HG03442 (cell line): ENCODE measurements around the gene SARM1.
"Not testable (repeated sequence)": the region's sequence is repeated elsewhere in the genome, so short reads cannot be mapped to it uniquely, and the experiment has no call there.

Experiments used
- ATAC-seq: cut with Tn5 transposase; IDR thresholded peaks from one replicate; pipeline ENCODE4 v1.9.1; 2021; ENCODE audit warnings: mild to moderate bottlenecking, moderate library complexity; ENCODE audit not compliant: unreplicated experiment

The SARM1 gene

GRCh38 chr17:28371245-28372202 lies at the start of gene SARM1:
TSS of gene SARM1 (plus strand) at chr17:28371694. CDS start at chr17:28372033, 339 bp downstream.
- peak; percentile 74 for ATAC-seq

- ATAC-seq: no peak
Measured at GRCh38 chr17:28324267-28324745, 47.2 kb upstream of the SARM1 start.

GRCh38 chr17:28324781-28325180 lies 46.7 kb upstream of the SARM1 start:
- ATAC-seq: no peak

- no peak for ATAC-seq
Measured at GRCh38 chr17:28325211-28325610, 46.3 kb upstream of the SARM1 start.

- no peak for ATAC-seq
Measured at GRCh38 chr17:28326114-28326513, 45.4 kb upstream of the SARM1 start.

GRCh38 chr17:28327031-28327607 lies 44.4 kb upstream of the SARM1 start:
- ATAC-seq: no peak

- ATAC-seq: no peak
Measured at GRCh38 chr17:28327709-28328108, 43.8 kb upstream of the SARM1 start.

GRCh38 chr17:28328325-28328724 lies 43.2 kb upstream of the SARM1 start:
- ATAC-seq: no peak

GRCh38 chr17:28330671-28331070 lies 40.8 kb upstream of the SARM1 start:
- no peak for ATAC-seq

- ATAC-seq: no peak
Measured at GRCh38 chr17:28331891-28332420, 39.5 kb upstream of the SARM1 start.

- no peak for ATAC-seq
Measured at GRCh38 chr17:28333083-28333746, 38.3 kb upstream of the SARM1 start.

GRCh38 chr17:28334171-28334570 lies 37.3 kb upstream of the SARM1 start:
- ATAC-seq: no peak

GRCh38 chr17:28334666-28335200 lies 36.8 kb upstream of the SARM1 start:
- ATAC-seq: no peak

- ATAC-seq: peak; percentile 95
Measured at GRCh38 chr17:28335201-28335958, 36.1 kb upstream of the SARM1 start, which contains the start of the genes IFT20 and TNFAIP1. TSS of gene IFT20 (minus strand) at chr17:28335472. CDS start at chr17:28331985, 3,487 bp downstream. TSS of gene TNFAIP1 (plus strand) at chr17:28335761. CDS start at chr17:28339522, 3,761 bp downstream.

- no peak for ATAC-seq
Measured at GRCh38 chr17:28335959-28336871, 35.3 kb upstream of the SARM1 start.

GRCh38 chr17:28338056-28338768 lies 33.3 kb upstream of the SARM1 start:
- ATAC-seq: no peak

- ATAC-seq: not testable (repeated sequence)
Measured at GRCh38 chr17:28338769-28339212, 32.7 kb upstream of the SARM1 start.

GRCh38 chr17:28339431-28339830 lies 32.1 kb upstream of the SARM1 start:
- ATAC-seq: no peak
